NCI-H2107 treated with DMSO at 0.1 percent for 48 hours (cell line): ENCODE results near the gene TAF9B.
A peak's percentile ranks its signal among the peaks of the same experiment; 100 is the strongest.
"Not testable (repeated sequence)": the region's sequence is repeated elsewhere in the genome, so short reads cannot be mapped to it uniquely, and the experiment has no call there.

ENCODE experiments used
- DNase-seq: peaks from one replicate; lab custom pipeline; 2025; ENCODE audit not compliant: unreplicated experiment; lab: John Stamatoyannopoulos, UW

The TAF9B gene

GRCh38 chrX:78116766-78117165 is 22.7 kb downstream of the TAF9B start:
- no peak for DNase-seq

- DNase-seq: no peak
These were observed 23.1 kb downstream of the TAF9B start for GRCh38 chrX:78116365-78116764.

GRCh38 chrX:78111140-78111931 is 28.1 kb downstream of the TAF9B start:
- no peak for DNase-seq

- DNase-seq: no peak
These were observed 30.0 kb downstream of the TAF9B start for GRCh38 chrX:78109458-78109857.

- no peak for DNase-seq
These were observed 32.8 kb downstream of the TAF9B start for GRCh38 chrX:78106651-78106986.

- no peak for DNase-seq
These were observed 33.4 kb downstream of the TAF9B start for GRCh38 chrX:78105944-78106650.

- DNase-seq: peak; percentile 6
These were observed 34.8 kb downstream of the TAF9B start for GRCh38 chrX:78104447-78105176.

- peak; percentile 90 for DNase-seq
These were observed 35.6 kb downstream of the TAF9B start, which contains the start of gene PGK1 for GRCh38 chrX:78103623-78104446. Gene PGK1 (plus strand): TSS chrX:78104248. CDS start chrX:78104341, 93 bp downstream.

GRCh38 chrX:78103001-78103622 is 36.3 kb downstream of the TAF9B start:
- no peak for DNase-seq

- DNase-seq: no peak
These were observed 37.4 kb downstream of the TAF9B start for GRCh38 chrX:78102091-78102490.

- no peak for DNase-seq
These were observed 41.3 kb downstream of the TAF9B start for GRCh38 chrX:78098108-78098507.

GRCh38 chrX:78092296-78092695 is 47.2 kb downstream of the TAF9B start:
- no peak for DNase-seq

GRCh38 chrX:78081413-78081812 is 58.0 kb downstream of the TAF9B start:
- DNase-seq: not testable (repeated sequence)
